GM19438 (cell line): ENCODE results near the gene PINK1.
"Not testable (repeated sequence)": the region's sequence is repeated elsewhere in the genome, so short reads cannot be mapped to it uniquely, and the experiment has no call there.

Experiments
- ATAC-seq: cut with Tn5 transposase; IDR thresholded peaks from one replicate; pipeline ENCODE4 v1.9.1; 2021; ENCODE audit warnings: low read depth; ENCODE audit not compliant: unreplicated experiment

Gene PINK1

GRCh38 chr1:20633190-20634064 lies at the start of gene PINK1:
TSS of gene PINK1 (plus strand) at chr1:20633458. CDS start at chr1:20633549, 91 bp downstream.
- ATAC-seq: peak; percentile 63

- ATAC-seq: no peak
Observed at GRCh38 chr1:20584890-20585289, 48.4 kb upstream of the PINK1 start.

GRCh38 chr1:20586953-20587660 lies 46.2 kb upstream of the PINK1 start:
- no peak for ATAC-seq

GRCh38 chr1:20587661-20588053 lies 45.6 kb upstream of the PINK1 start:
- no peak for ATAC-seq

GRCh38 chr1:20588634-20589225 lies 44.5 kb upstream of the PINK1 start, which contains the start of gene CDA:
TSS of gene CDA (plus strand) at chr1:20589097. CDS start at chr1:20589130, 33 bp downstream.
- no peak for ATAC-seq

GRCh38 chr1:20589331-20590278 lies 43.7 kb upstream of the PINK1 start:
- ATAC-seq: no peak

GRCh38 chr1:20590306-20590777 lies 42.9 kb upstream of the PINK1 start:
- ATAC-seq: no peak

GRCh38 chr1:20593756-20594155 lies 39.5 kb upstream of the PINK1 start:
- no peak for ATAC-seq

- no peak for ATAC-seq
Observed at GRCh38 chr1:20594746-20595145, 38.5 kb upstream of the PINK1 start.

- ATAC-seq: no peak
Observed at GRCh38 chr1:20596106-20596505, 37.2 kb upstream of the PINK1 start.

GRCh38 chr1:20597650-20598049 lies 35.6 kb upstream of the PINK1 start:
- ATAC-seq: no peak

GRCh38 chr1:20600156-20600555 lies 33.1 kb upstream of the PINK1 start:
- ATAC-seq: no peak

GRCh38 chr1:20601129-20601825 lies 32.0 kb upstream of the PINK1 start:
- ATAC-seq: no peak

GRCh38 chr1:20602851-20603450 lies 30.3 kb upstream of the PINK1 start:
- no peak for ATAC-seq

- ATAC-seq: no peak
Observed at GRCh38 chr1:20603504-20604464, 29.5 kb upstream of the PINK1 start.

- ATAC-seq: no peak
Observed at GRCh38 chr1:20604678-20605077, 28.6 kb upstream of the PINK1 start.

GRCh38 chr1:20606801-20607570 lies 26.3 kb upstream of the PINK1 start:
- ATAC-seq: not testable (repeated sequence)
